Mesothelial cell of epicardium (in vitro differentiated cells): ENCODE data around the gene PTPRG. TPM values are rescaled to one million over a fixed set of nuclear protein-coding genes. Genes with fewer than 3 reads are reported as not detected.

Source experiments
- DNase-seq, 2 experiments: peaks; one replicate each; pipeline ENCODE4 v3.0.0; 2021; ENCODE audit warnings: low spot score in 2 of 2; ENCODE audit not compliant: unreplicated experiment in 2 of 2
- H3K27ac Mint-ChIP-seq: 2 replicates; pipeline ENCODE4 v1.8.0; 2021; ENCODE audit warnings: mixed read lengths
- H3K27me3 Mint-ChIP-seq: 2 replicates; pipeline ENCODE4 v1.8.0; 2021; ENCODE audit warnings: low read depth, mixed read lengths
- H3K36me3 Mint-ChIP-seq: 2 replicates; pipeline ENCODE4 v1.8.0; 2021; ENCODE audit warnings: mixed read lengths
- H3K4me1 Mint-ChIP-seq: 2 replicates; pipeline ENCODE4 v1.8.0; 2021; ENCODE audit warnings: mixed read lengths
- H3K4me3 Mint-ChIP-seq: 2 replicates; pipeline ENCODE4 v1.8.0; 2021; ENCODE audit warnings: mild to moderate bottlenecking, moderate library complexity, mixed read lengths
- H3K9me3 Mint-ChIP-seq: 2 replicates; pipeline ENCODE4 v1.8.0; 2021; ENCODE audit warnings: mixed read lengths
- total RNA-seq: library from RNA; stranded (reverse); gene quantifications from 3 replicates; pipeline ENCODE4 v1.2.1, GENCODE V29; 2021
- TF ChIP-seq, protein P1 (sequence below): fragments of 200-600 bp; sonication (generic); IDR thresholded peaks from one replicate; pipeline ENCODE4 v1.5.0; 2021; ENCODE audit warnings: antibody characterized with exemption; ENCODE audit not compliant: unreplicated experiment

Gene PTPRG
- total RNA-seq, 1 donor from 2014 or later: 40.4 TPM

DNA sequence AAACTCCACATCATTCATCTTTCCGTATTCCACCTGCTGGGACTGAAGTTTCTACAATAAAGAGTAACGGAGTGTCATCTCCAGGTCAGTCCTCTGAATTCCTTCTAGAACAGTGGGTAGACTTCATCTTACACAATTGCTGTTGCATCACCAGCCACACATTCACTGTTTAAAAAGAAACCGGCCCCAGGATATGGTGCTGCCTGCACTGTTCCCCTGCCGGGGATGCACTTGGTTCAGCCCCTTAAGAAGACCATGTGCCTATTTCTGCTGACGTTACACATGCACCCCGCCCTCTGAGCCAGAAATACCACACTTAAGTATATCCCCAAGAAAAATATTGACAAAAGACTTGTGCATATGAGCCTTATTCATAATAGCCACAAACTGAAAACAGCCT lies 578.6 kb downstream of the PTPRG start:
- TF ChIP-seq, protein P1, sequence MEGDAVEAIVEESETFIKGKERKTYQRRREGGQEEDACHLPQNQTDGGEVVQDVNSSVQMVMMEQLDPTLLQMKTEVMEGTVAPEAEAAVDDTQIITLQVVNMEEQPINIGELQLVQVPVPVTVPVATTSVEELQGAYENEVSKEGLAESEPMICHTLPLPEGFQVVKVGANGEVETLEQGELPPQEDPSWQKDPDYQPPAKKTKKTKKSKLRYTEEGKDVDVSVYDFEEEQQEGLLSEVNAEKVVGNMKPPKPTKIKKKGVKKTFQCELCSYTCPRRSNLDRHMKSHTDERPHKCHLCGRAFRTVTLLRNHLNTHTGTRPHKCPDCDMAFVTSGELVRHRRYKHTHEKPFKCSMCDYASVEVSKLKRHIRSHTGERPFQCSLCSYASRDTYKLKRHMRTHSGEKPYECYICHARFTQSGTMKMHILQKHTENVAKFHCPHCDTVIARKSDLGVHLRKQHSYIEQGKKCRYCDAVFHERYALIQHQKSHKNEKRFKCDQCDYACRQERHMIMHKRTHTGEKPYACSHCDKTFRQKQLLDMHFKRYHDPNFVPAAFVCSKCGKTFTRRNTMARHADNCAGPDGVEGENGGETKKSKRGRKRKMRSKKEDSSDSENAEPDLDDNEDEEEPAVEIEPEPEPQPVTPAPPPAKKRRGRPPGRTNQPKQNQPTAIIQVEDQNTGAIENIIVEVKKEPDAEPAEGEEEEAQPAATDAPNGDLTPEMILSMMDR: no peak
- H3K9me3 Mint-ChIP-seq: peaks cover 7% of the 10 kb centered on the region
- H3K27ac Mint-ChIP-seq: no peak overlapping the region
- H3K4me1 Mint-ChIP-seq: peaks cover 6% of the 10 kb centered on the region
- H3K36me3 Mint-ChIP-seq: peaks cover 17% of the 10 kb centered on the region
- H3K27me3 Mint-ChIP-seq: peaks cover 8% of the 10 kb centered on the region
- no peak overlapping the region for H3K4me3 Mint-ChIP-seq
- no peak for DNase-seq

DNA sequence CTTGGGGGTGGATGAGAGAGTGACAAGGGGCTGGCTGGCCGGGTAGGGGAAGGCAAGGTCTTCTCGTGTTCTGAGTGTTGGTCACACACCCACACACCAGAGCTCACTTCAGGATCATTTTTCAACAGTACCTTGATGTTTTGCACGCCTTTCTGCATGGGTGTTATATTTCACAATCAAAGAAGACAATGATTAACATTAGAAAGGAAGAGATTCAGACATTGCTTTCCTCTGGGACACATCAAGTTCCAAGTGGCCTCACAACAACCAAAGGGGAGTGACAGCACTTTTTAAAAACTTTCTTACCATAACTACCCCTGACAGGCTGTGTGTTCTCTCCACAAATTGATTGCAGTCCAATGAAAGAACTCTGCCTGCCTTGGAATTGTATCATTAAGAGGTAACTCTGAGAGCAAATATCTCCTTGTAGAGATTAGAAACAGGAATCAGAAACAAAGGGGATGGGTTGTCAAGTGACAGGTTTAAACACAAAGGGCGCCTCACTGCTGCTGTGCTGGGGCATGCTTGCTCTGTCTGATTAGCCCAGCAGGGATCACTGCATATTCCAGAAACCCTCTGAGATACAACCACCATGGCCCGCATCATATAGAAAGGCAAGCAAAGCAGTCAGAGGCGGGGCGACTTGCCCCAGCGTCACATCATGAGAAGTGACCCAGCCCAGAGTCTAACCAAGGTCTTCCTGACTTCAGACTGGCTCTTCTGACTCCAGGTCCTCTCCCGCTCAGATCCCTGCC lies 581.1 kb downstream of the PTPRG start:
- no peak for DNase-seq
- Mint-ChIP-seq H3K27ac (no peak overlapping the region), H3K4me3 (no peak overlapping the region), H3K36me3 (peaks cover 6% of the 10 kb centered on the region), H3K4me1 (peaks cover 6% of the 10 kb centered on the region), H3K9me3 (no peaks in the 10 kb centered on the region), H3K27me3 (no peaks in the 10 kb centered on the region)
- TF ChIP-seq, protein P1: no peak

DNA sequence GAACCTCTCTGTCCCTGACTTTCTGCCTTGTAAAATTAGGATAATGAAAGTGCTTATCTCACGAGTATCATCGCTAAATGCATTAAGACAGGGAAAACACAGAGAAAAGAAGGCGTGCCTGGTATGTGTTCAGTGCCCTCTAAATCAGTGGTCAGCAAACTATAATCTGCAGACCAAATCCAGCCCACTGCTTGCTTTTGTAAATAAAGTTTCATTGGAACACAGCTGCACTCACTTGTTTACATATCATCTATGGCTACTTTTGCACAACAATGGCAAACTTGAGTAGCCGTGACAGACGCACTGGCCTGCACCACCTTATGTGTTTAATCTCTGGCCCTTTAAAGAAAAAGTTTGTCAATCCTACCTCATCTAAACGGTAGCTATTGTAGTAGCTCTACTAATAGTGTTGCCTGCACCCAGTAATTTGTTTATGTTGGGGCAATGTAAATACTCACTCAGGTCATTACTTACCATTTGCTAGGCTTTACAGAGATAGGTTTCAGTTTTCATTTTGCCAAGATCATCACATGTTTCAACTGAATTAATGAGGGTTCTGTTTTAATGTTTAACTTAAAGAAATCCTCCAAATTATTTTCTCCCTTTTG lies 582.6 kb downstream of the PTPRG start:
- no peaks in the 10 kb centered on the region for H3K9me3 Mint-ChIP-seq
- no peak overlapping the region for H3K27ac Mint-ChIP-seq
- H3K36me3 Mint-ChIP-seq: peaks cover 3% of the 10 kb centered on the region
- H3K4me3 Mint-ChIP-seq: no peak overlapping the region
- peaks cover 6% of the 10 kb centered on the region for H3K4me1 Mint-ChIP-seq
- no peak for DNase-seq
- H3K27me3 Mint-ChIP-seq: no peaks in the 10 kb centered on the region
- TF ChIP-seq, protein P1: no peak

DNA sequence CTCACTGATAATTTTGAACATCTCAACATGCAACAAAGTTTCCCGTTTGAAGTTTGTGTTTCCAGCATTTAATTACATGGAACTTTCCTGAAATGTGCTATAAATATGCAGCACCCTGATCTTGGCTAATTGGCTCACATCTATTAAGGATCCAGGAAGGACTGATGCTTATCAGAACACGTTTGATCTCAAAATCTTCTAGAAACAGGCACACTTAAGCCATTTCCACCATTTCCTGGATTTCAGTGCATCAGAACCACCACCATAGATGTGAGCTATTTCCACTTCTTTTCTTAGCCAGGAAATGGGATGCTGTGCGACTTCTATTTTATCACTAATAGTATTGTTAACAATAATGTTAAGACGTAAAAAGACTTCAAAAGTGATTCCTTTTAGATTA lies 583.1 kb downstream of the PTPRG start:
- TF ChIP-seq, protein P1: no peak
- Mint-ChIP-seq H3K4me1 (peaks cover 6% of the 10 kb centered on the region), H3K27me3 (no peaks in the 10 kb centered on the region), H3K27ac (no peak overlapping the region), H3K4me3 (no peak overlapping the region), H3K36me3 (peaks cover 3% of the 10 kb centered on the region), H3K9me3 (no peaks in the 10 kb centered on the region)
- no peak for DNase-seq

DNA sequence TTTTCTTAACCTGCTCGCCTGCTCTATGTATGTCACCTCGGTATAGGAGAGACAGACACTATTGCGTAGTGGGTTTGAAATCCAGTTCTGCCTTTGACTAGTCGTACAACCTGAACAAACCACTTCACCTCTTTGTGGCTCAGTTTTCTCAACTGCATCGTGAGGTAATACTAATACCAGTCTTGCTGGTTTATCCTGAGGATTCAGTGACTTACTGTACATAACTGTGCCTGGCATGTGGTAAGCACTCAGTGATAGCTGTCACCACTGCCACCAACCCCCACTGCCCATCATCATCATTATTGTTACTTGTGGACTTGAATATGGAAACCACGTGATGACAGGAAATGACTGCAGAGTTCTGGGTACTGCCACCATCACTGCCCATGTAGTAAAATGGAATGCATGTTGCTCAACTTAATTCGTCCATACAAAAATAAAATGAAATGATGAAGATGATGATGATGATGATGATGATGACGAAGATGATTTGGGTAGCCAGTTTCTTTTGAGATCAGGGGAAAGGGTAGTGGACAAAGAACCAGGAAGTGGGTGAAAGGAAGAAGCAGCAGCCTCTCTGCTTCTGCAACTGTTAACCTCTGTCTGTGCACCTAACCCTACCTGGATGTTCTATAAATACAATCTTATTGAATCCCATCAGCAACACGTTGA lies 583.9 kb downstream of the PTPRG start:
- DNase-seq: no peak
- H3K36me3 Mint-ChIP-seq: no peaks in the 10 kb centered on the region
- H3K4me3 Mint-ChIP-seq: no peak overlapping the region
- H3K9me3 Mint-ChIP-seq: no peaks in the 10 kb centered on the region
- no peaks in the 10 kb centered on the region for H3K27me3 Mint-ChIP-seq
- H3K27ac Mint-ChIP-seq: no peak overlapping the region
- TF ChIP-seq, protein P1: no peak
- peaks cover 6% of the 10 kb centered on the region for H3K4me1 Mint-ChIP-seq
